H9 (cell line): ENCODE data around the gene RAPGEF6. TPM values are rescaled to one million over a fixed set of nuclear protein-coding genes. Genes with fewer than 3 reads are reported as not detected.

ENCODE experiments used
- DNase-seq: peaks from one replicate; pipeline ENCODE4 v3.0.0-alpha.2; 2017
- H2AFZ ChIP-seq: one replicate; pipeline ENCODE4 v1.6.1; 2013; ENCODE audit warnings: mild to moderate bottlenecking, low read length, control low read depth, moderate library complexity
- H2AK5ac ChIP-seq: 2 replicates; pipeline ENCODE4 v1.6.1; 2013; ENCODE audit warnings: low read length, control low read depth, mixed read lengths; ENCODE audit not compliant: insufficient read length
- H2BK120ac ChIP-seq: one replicate; pipeline ENCODE4 v1.6.1; 2013; ENCODE audit warnings: low read depth, mild to moderate bottlenecking, low read length, control low read depth, inconsistent platforms; ENCODE audit not compliant: poor library complexity, severe bottlenecking
- H2BK12ac ChIP-seq: 2 replicates; pipeline ENCODE4 v1.6.1; 2013; ENCODE audit warnings: low read length, control low read depth, mixed read lengths, low read depth; ENCODE audit not compliant: insufficient read length
- H2BK15ac ChIP-seq: 2 replicates; pipeline ENCODE4 v1.6.1; 2013; ENCODE audit warnings: low read depth, low read length, control low read depth
- H2BK20ac ChIP-seq: one replicate; pipeline ENCODE4 v1.6.1; 2013; ENCODE audit warnings: low read depth, mild to moderate bottlenecking, low read length, control low read depth, inconsistent platforms; ENCODE audit not compliant: poor library complexity, severe bottlenecking
- H2BK5ac ChIP-seq: 2 replicates; pipeline ENCODE4 v1.6.1; 2013; ENCODE audit warnings: low read length, control low read depth, mixed read lengths; ENCODE audit not compliant: insufficient read length
- H3K14ac ChIP-seq: 2 replicates; pipeline ENCODE4 v1.6.1; 2013; ENCODE audit warnings: low read length, control low read depth; ENCODE audit not compliant: insufficient read depth
- H3K18ac ChIP-seq: 2 replicates; pipeline ENCODE4 v1.6.1; 2013; ENCODE audit warnings: low read depth, mild to moderate bottlenecking, mixed read lengths, low read length, control low read depth; ENCODE audit not compliant: insufficient read length
- H3K23ac ChIP-seq: 2 replicates; pipeline ENCODE4 v1.6.1; 2013; ENCODE audit warnings: low read length, control low read depth, mixed read lengths, low read depth; ENCODE audit not compliant: insufficient read length
- H3K23me2 ChIP-seq: 2 replicates; pipeline ENCODE4 v1.6.1; 2013; ENCODE audit warnings: low read depth, mild to moderate bottlenecking, mixed read lengths, low read length, control low read depth; ENCODE audit not compliant: insufficient read length, poor library complexity, severe bottlenecking
- H3K27ac ChIP-seq: 2 replicates; pipeline ENCODE4 v1.5.1; 2013; ENCODE audit warnings: low read length, control low read depth, mixed read lengths, low read depth; ENCODE audit not compliant: insufficient read length
- H3K27me3 ChIP-seq: 2 replicates; pipeline ENCODE4 v1.6.1; 2013; ENCODE audit warnings: low read length, control low read depth, inconsistent platforms; ENCODE audit not compliant: insufficient read depth
- H3K4ac ChIP-seq: 2 replicates; pipeline ENCODE4 v1.6.1; 2013; ENCODE audit warnings: low read depth, mild to moderate bottlenecking, control low read depth, inconsistent platforms, low read length, moderate library complexity
- H3K4me1 ChIP-seq: 2 replicates; pipeline ENCODE4 v1.6.1; 2013; ENCODE audit warnings: low read length, control low read depth, inconsistent platforms; ENCODE audit not compliant: insufficient read depth
- H3K4me2 ChIP-seq: 2 replicates; pipeline ENCODE4 v1.6.1; 2013; ENCODE audit warnings: low read length, control low read depth, mixed read lengths; ENCODE audit not compliant: insufficient read length, insufficient read depth
- H3K56ac ChIP-seq: 2 replicates; pipeline ENCODE4 v1.6.1; 2013; ENCODE audit warnings: low read depth, mild to moderate bottlenecking, mixed read lengths, low read length, control low read depth; ENCODE audit not compliant: insufficient read length
- H3K79me1 ChIP-seq: 2 replicates; pipeline ENCODE4 v1.6.1; 2013; ENCODE audit warnings: low read depth, mild to moderate bottlenecking, moderate library complexity, low read length, control low read depth, inconsistent platforms; ENCODE audit not compliant: insufficient read depth, poor library complexity, severe bottlenecking
- H3K79me2 ChIP-seq: 2 replicates; pipeline ENCODE4 v1.6.1; 2013; ENCODE audit warnings: low read length, control low read depth, inconsistent platforms; ENCODE audit not compliant: insufficient read depth
- H3K9ac ChIP-seq: 2 replicates; pipeline ENCODE4 v1.6.1; 2013; ENCODE audit warnings: low read length, control low read depth, mixed read lengths; ENCODE audit not compliant: insufficient read length; ENCODE audit errors: extremely low read depth
- H3K9me3 ChIP-seq: one replicate; pipeline ENCODE4 v1.6.1; 2013; ENCODE audit warnings: low read depth, low read length, inconsistent platforms; ENCODE audit not compliant: control insufficient read depth
- H3T11ph ChIP-seq: one replicate; pipeline ENCODE4 v1.6.1; 2013; ENCODE audit warnings: mild to moderate bottlenecking, low read length, control low read depth, inconsistent platforms
- H4K20me1 ChIP-seq: one replicate; pipeline ENCODE4 v1.6.1; 2013; ENCODE audit not compliant: control insufficient read depth, insufficient read length, insufficient read depth
- H4K5ac ChIP-seq: 2 replicates; pipeline ENCODE4 v1.6.1; 2013; ENCODE audit warnings: low read depth, mild to moderate bottlenecking, mixed read lengths, low read length, control low read depth; ENCODE audit not compliant: insufficient read length
- H4K8ac ChIP-seq: replicated peaks from 2 replicates; pipeline ENCODE4 v1.6.1; 2013; ENCODE audit warnings: low read length, control low read depth, mixed read lengths, low read depth; ENCODE audit not compliant: insufficient read length
- H4K91ac ChIP-seq: 2 replicates; pipeline ENCODE4 v1.6.1; 2013; ENCODE audit warnings: low read depth, mild to moderate bottlenecking, moderate library complexity, mixed read lengths, low read length, control low read depth; ENCODE audit not compliant: insufficient read length
- H3K27ac Mint-ChIP-seq, 3 experiments: 2 replicates in 2 of 3; 3 replicates in 1 of 3; pipeline ENCODE4 v1.8.0; 2020 to 2021; ENCODE audit warnings: mixed read lengths in 3 of 3, mild to moderate bottlenecking in 1 of 3, moderate library complexity in 1 of 3
- H3K27me3 Mint-ChIP-seq: 2 replicates; pipeline ENCODE4 v1.8.0; 2021; ENCODE audit warnings: low read depth, mild to moderate bottlenecking, moderate library complexity, mixed read lengths
- H3K36me3 Mint-ChIP-seq, 3 experiments: 2 replicates in 2 of 3; 3 replicates in 1 of 3; pipeline ENCODE4 v1.8.0; 2020 to 2021; ENCODE audit warnings: low read depth in 3 of 3, mixed read lengths in 3 of 3; ENCODE audit not compliant: insufficient read depth in 1 of 3
- H3K4me1 Mint-ChIP-seq, 2 experiments: 2 replicates each; pipeline ENCODE4 v1.8.0; 2020; ENCODE audit warnings: mixed read lengths in 2 of 2
- H3K4me3 Mint-ChIP-seq, 2 experiments: 2 replicates in 1 of 2; 3 replicates in 1 of 2; pipeline ENCODE4 v1.8.0; 2020 to 2021; ENCODE audit warnings: mild to moderate bottlenecking in 2 of 2, mixed read lengths in 2 of 2, moderate library complexity in 1 of 2
- H3K9me3 Mint-ChIP-seq, 2 experiments: 2 replicates in 1 of 2; 3 replicates in 1 of 2; pipeline ENCODE4 v1.8.0; 2020; ENCODE audit warnings: mild to moderate bottlenecking in 2 of 2, mixed read lengths in 2 of 2, moderate library complexity in 1 of 2
- CTCF ChIP-seq: fragments of 200-600 bp; sonication (generic); conservative IDR thresholded peaks from 3 replicates; pipeline ENCODE4 v1.8.0; 2021; ENCODE audit warnings: antibody characterized with exemption, mild to moderate bottlenecking
- WGBS: extraction: QIAGEN DNeasy Blood & Tissue Kit; methylation state at CpG from one replicate; pipeline ENCODE4 v1.1.7; 2013; ENCODE audit warnings: missing lambda C conversion rate, low lambda C conversion rate, mixed read lengths; ENCODE audit not compliant: insufficient read length; ENCODE audit errors: extremely low coverage; 5-methylcytosine and 5-hydroxymethylcytosine counted together
- total RNA-seq: library from RNA; stranded (reverse); gene quantifications from 2 replicates; pipeline ENCODE4 v1.2.1, GENCODE V29; 2021

RAPGEF6 gene
- total RNA-seq, 1 experiment from 2014 or later, result 19.7 TPM

- Mint-ChIP-seq H3K9me3 (no peaks in the 10 kb centered on the region), H3K27ac (no peak overlapping the region), H3K4me3 (no peak overlapping the region), H3K27me3 (no peaks in the 10 kb centered on the region), H3K36me3 (no peaks in the 10 kb centered on the region; a peak in 1 of 7 replicates), H3K4me1 (peaks cover 4 to 7% of the 10 kb centered on the region in 2 experiments; a peak in 2 of 4 replicates)
- no peak overlapping the region for H3K18ac ChIP-seq
- H3K27ac ChIP-seq, result no peak overlapping the region
- H3K4me2 ChIP-seq, result no peak overlapping the region
- H2AK5ac ChIP-seq, result no peak overlapping the region
- H3K56ac ChIP-seq, result no peak overlapping the region
- no peak overlapping the region for H2BK15ac ChIP-seq
- H4K8ac ChIP-seq, result no peak overlapping the region
- no CpG with 5 or more reads among the region's 1 CpG for WGBS
- H3K79me2 ChIP-seq, result no peaks in the 10 kb centered on the region
- no peak overlapping the region for H3T11ph ChIP-seq
- H3K4ac ChIP-seq, result no peak overlapping the region
- H3K9ac ChIP-seq, result no peak overlapping the region
- no peak for TF ChIP-seq CTCF
- H4K20me1 ChIP-seq, result no peaks in the 10 kb centered on the region
- no peaks in the 10 kb centered on the region for H3K23me2 ChIP-seq
- H2BK12ac ChIP-seq, result no peak overlapping the region
- H3K23ac ChIP-seq, result no peak overlapping the region
- H3K79me1 ChIP-seq, result no peaks in the 10 kb centered on the region
- H3K4me1 ChIP-seq, result no peaks in the 10 kb centered on the region
- H2BK120ac ChIP-seq, result no peak overlapping the region
- no peak for DNase-seq
- H4K91ac ChIP-seq, result no peak overlapping the region
- H2AFZ ChIP-seq, result no peak overlapping the region
- no peak overlapping the region for H3K14ac ChIP-seq
- H3K9me3 ChIP-seq, result no peaks in the 10 kb centered on the region
- H4K5ac ChIP-seq, result no peak overlapping the region
- no peak overlapping the region for H2BK20ac ChIP-seq
- H3K27me3 ChIP-seq, result no peaks in the 10 kb centered on the region
- no peak overlapping the region for H2BK5ac ChIP-seq
These were observed 49.0 kb upstream of the RAPGEF6 start for GRCh38 chr5:131684051-131684450.
